Bronchial epithelial cell (primary cell): ENCODE data around the gene NLGN4X. TPM values are rescaled to one million over a fixed set of nuclear protein-coding genes. Genes with fewer than 3 reads are reported as not detected.

ENCODE experiments used
- DNase-seq: peaks from one replicate; pipeline ENCODE4 v3.0.0-alpha.2; 2010; ENCODE audit warnings: low read depth
- FAIRE-seq: peaks from 2 replicates; lab custom pipeline; 2011; peaks lifted over from hg19 to GRCh38; lab: Jason Lieb, UNC
- H3K27me3 ChIP-seq: 2 replicates; pipeline ENCODE4 v1.5.1; 2011; ENCODE audit warnings: low read length; ENCODE audit not compliant: control insufficient read depth, insufficient read depth
- H3K36me3 ChIP-seq: 2 replicates; pipeline ENCODE4 v1.5.1; 2011; ENCODE audit warnings: low read length; ENCODE audit not compliant: control insufficient read depth, insufficient read depth
- H3K4me3 ChIP-seq: 2 replicates; pipeline ENCODE4 v1.5.1; 2011; ENCODE audit warnings: mild to moderate bottlenecking, low read depth, low read length, control low read depth
- CTCF ChIP-seq: IDR thresholded peaks from 2 replicates; pipeline ENCODE4 v1.5.1; 2011; ENCODE audit warnings: mild to moderate bottlenecking, moderate library complexity, low read length, control low read depth, inconsistent platforms; ENCODE audit not compliant: insufficient read depth, severe bottlenecking
- total RNA-seq: library from RNA; depleted of rRNA; stranded (reverse); fragments of >200 nt; gene quantifications from 2 replicates; pipeline ENCODE4 v1.2.1, GENCODE V29; 2014

Gene NLGN4X
- total RNA-seq, 1 donor from 2014 or later, result not detected

GRCh38 chrX:6053141-6053540 lies 175.5 kb downstream of the NLGN4X start:
- Histone ChIP-seq H3K36me3 (no peaks in the 10 kb centered on the region), H3K4me3 (no peak overlapping the region), H3K27me3 (no peaks in the 10 kb centered on the region)
- FAIRE-seq (peak; percentile 13), DNase-seq (no peak)
- no peak for TF ChIP-seq CTCF

GRCh38 chrX:6052111-6052745 lies 176.4 kb downstream of the NLGN4X start:
- Histone ChIP-seq H3K4me3 (no peak overlapping the region), H3K27me3 (no peaks in the 10 kb centered on the region), H3K36me3 (no peaks in the 10 kb centered on the region)
- no peak for FAIRE-seq
- peak; percentile 82 for DNase-seq
- no peak for TF ChIP-seq CTCF

- Histone ChIP-seq H3K4me3 (no peak overlapping the region), H3K36me3 (no peaks in the 10 kb centered on the region), H3K27me3 (no peaks in the 10 kb centered on the region)
- FAIRE-seq (no peak), DNase-seq (no peak)
- no peak for TF ChIP-seq CTCF
Measured at GRCh38 chrX:6049132-6049531, 179.5 kb downstream of the NLGN4X start.

- H3K27me3 ChIP-seq, result no peaks in the 10 kb centered on the region
- no peak for TF ChIP-seq CTCF
- H3K36me3 ChIP-seq, result no peaks in the 10 kb centered on the region
- FAIRE-seq, result no peak
- H3K4me3 ChIP-seq, result no peak overlapping the region
- DNase-seq, result peak; percentile 83
Measured at GRCh38 chrX:6041630-6042029, 187.0 kb downstream of the NLGN4X start.

GRCh38 chrX:6029014-6029413 lies 199.7 kb downstream of the NLGN4X start:
- Histone ChIP-seq H3K4me3 (no peak overlapping the region), H3K27me3 (no peaks in the 10 kb centered on the region), H3K36me3 (no peaks in the 10 kb centered on the region)
- no peak for TF ChIP-seq CTCF
- peak; percentile 76 for DNase-seq
- peak; percentile 50 for FAIRE-seq

- Histone ChIP-seq H3K27me3 (no peaks in the 10 kb centered on the region), H3K36me3 (no peaks in the 10 kb centered on the region), H3K4me3 (no peak overlapping the region)
- TF ChIP-seq CTCF, result no peak
- FAIRE-seq, result no peak
- DNase-seq, result no peak
Measured at GRCh38 chrX:6026980-6027379, 201.7 kb downstream of the NLGN4X start.
